HG03442 (cell line): ENCODE results near the gene GATA5.

ENCODE experiments used
- ATAC-seq: cut with Tn5 transposase; IDR thresholded peaks from one replicate; pipeline ENCODE4 v1.9.1; 2021; ENCODE audit warnings: mild to moderate bottlenecking, moderate library complexity; ENCODE audit not compliant: unreplicated experiment

The GATA5 gene, protein sequence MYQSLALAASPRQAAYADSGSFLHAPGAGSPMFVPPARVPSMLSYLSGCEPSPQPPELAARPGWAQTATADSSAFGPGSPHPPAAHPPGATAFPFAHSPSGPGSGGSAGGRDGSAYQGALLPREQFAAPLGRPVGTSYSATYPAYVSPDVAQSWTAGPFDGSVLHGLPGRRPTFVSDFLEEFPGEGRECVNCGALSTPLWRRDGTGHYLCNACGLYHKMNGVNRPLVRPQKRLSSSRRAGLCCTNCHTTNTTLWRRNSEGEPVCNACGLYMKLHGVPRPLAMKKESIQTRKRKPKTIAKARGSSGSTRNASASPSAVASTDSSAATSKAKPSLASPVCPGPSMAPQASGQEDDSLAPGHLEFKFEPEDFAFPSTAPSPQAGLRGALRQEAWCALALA

DNA sequence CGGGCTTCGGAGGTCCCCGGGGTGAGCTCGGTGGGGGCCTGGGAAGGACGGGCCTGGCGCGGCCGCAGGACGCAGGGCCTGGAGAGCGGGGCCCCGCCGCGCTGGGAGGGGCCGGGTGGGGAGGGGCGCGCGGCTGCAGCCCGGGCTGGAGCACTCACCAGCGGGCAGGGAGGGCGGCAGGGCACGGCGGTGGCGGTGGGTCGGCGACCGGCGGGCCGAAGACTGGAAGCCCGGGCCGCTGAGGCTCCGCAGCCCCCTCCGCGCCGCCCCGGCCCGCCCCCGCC, at the start of gene GATA5:
Gene GATA5 (minus strand): TSS at position 224 of the 284 bp plus-strand sequence. CDS start 474 bp downstream, outside the sequence.
- no peak for ATAC-seq

DNA sequence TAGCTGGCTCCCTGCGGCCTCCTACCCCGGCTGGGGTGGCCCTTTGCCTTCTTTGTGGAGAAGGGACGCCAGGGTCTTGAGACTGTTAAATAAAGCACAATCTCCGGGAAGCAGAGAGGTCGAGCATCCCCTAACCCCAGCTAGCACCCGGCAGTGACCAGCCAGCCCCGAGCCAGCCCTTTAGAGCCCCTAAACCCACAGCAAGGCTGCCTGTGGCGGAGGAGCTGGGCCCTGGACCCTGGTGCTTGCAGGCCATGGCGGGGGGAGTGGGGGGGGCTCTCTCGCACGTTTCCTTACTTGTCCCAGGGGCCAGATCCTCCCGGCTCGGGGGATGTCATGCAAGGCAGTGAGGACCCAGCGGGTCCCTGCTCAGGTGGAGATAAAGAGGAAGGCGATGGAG, 49.2 kb upstream of the GATA5 start:
- no peak for ATAC-seq

DNA sequence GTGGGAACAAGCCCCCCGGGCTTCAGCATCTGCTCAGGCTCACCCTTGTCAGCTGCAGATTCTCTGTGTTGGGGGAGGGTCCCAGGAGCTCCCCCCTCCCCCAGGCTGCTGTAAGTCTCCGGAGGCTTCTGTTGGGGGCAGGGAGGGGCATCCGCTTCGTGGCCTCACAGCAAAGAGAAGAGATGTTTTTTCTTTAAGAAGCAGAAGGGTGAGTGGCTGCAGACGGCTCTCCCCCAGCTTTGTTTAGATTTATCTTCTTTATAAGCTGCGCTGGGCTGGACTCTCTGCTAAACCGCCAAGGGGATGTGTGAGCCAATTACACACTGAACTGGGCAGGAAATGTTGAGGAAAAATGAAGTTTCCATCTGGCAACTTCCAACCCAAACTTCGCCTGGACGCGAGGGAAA, 48.7 kb upstream of the GATA5 start:
- no peak for ATAC-seq

DNA sequence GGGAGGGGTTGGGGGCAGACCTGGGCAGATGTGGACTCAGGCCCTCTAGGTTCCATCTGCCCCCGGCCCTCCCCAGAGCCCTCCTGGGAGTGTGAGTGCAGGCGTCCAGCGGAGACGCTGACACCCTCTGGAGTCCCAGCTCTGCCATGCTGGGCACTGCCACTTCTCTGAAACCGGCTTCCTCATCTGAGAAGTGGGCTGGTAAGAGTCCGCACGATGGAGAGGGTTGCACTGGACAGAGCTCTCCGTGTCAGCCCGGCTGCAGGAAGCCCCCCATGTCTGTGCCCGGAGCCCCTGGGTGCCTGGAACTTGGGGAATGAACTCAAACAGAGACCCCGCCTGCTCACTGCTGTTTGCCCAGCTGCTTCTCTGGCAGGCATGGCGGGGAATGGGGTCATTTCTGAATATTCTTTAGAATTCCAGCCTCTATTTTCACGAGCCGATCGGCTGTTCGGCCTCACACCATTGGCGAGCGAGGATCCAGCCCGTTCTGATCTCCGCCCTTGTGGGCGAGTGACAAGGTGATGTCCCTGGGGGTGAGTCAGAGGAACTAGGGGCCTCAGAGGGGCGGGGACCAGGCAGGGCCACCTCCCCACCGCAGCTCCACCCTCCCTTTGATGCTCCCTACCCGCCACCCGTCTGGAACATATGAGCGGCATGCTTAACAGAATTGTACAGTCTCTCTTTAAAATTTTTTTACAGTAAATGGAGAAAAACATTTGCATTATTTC, 47.8 kb upstream of the GATA5 start:
- ATAC-seq, result no peak

DNA sequence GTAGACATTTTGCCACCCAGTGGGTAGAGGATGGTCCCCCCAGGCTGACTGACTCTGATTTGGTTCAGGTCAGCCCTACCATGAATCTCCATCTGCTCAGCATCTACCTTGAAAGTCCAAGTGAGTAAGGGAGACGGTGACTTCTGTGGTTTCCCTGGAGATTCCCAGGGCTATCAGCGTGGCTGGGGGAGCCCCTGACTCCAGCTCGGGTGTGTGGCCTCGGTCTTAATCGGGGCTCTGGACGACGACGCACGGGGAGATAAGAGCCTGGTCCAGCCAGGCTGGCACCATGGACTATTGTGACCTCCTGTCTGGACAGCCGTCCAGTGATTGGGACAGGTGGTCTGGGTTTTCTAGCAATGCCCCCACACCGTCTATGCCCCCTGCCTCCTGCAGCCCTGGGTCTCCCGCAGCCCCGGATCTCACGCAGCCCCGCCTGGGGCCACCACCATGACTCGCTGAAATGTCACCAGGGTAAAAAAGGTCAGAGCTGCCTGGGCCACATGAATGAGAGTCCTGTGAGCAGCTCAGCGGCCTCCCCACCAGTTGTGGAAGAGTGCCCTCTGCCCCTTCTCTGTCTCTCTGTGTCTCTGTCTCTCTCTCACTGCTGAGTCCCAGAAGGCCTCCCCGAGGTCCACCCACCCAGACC, 47.1 kb upstream of the GATA5 start:
- no peak for ATAC-seq

DNA sequence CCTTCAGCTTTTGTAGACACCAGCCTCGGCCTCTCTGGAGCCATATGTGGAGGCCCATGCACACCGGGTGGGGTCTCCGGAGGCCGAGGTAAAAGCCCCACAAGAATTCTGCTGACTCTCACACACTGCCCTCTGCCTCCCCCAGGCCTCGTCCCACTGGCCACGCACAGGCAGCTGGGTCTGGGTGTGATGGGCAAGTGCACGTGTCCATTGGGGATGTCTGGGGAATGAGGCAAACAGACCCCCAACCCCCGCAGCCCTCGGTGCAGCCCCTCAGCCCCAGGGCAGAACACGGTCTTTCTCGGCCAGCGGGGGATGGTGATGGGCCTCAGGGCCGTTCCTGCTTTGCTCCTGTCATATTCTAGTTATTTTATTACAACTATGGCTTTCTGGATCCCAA, 44.0 kb upstream of the GATA5 start:
- ATAC-seq, result no peak

DNA sequence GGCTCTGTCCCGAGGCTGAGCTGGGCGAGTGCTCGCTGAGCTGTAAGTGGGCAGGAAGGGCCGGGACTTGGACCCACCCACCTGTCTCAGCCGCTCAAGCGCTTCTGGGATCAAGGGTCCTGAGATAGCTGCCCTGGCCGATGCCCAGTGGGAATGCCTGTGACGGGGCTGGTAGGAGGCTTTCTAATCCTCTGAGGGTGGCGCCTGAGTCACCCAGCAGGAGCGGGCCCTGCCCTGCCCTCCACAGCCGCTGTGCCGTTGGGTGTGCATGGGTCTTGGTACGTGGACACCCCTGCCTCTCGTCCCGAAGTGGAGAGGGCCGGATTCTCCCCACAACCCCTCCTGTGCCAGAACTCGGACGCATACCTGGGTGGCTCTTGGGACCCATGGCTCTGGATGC, 43.1 kb upstream of the GATA5 start:
- ATAC-seq, result no peak

DNA sequence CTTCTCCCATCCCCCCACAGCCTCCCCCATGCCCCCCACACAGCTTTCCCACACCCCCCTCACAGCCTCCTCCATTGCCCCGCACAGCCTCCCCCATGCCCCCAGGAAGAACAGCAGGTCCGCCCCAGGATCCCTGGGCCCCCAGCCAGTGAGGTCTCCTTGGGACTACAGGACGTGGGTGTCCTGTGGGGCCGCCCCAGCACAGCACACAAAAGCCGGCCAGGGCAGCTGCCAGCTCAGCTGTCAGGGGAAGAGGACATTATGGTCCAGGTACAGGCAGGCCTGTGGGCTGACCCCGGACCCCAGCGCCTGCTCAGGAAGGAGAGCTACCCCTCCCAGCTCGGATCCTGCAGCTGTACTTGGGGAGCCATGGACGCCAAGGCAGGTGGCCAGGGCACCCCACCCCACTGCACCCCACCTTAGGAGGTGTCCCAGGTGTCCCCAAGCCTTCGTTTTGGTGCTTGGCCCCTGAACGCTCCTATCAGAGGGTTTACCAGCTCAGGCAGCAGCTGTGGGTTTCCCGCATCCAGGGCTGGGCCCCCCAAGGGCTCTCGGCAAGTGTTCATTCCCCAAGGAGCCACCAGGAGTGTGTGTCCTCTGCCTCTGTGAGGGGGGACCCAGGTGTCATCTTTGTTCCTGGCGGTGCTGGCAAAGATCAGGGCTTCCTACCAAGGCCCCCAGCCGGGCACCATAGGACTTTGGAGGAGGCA, 42.3 kb upstream of the GATA5 start:
- no peak for ATAC-seq

DNA sequence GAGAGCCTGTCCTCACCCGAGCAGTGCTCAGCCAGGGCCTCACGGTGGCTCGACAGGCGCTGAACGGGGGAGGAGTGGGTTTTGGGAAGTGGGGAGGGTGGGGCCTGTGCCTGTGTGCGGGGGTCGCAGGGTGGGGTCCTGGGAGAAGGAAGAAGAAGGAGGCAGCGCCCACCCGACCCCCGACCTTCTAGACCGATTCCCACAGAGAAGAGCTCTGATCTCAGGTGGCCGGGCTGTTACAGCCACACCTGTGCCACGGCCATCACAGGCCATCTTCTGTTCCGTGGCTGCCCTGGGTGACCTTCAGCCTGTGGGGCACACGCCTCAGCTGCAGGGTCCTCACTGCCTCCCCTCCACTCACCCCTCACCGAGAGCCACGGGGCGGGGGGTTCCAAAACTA, 41.4 kb upstream of the GATA5 start:
- no peak for ATAC-seq

DNA sequence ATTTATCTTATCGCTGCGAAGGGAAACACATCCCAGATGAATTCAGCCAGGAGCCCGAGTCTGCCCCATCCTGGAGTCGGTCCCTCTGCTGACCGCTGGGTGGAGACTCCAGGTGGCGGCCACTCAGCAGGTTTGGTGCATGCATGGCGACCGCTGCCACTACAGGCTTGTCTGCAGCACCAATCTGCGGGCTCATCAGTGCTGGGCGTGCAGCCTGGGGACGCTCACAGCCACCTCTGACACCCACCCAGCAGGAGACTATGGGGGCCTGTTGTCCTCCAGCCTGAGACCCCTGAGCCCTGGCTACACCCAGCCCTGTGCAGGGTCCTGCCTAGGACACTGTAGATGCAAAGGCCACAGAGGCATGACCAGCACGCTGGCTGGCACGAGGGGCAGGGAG, 40.5 kb upstream of the GATA5 start:
- ATAC-seq, result no peak

DNA sequence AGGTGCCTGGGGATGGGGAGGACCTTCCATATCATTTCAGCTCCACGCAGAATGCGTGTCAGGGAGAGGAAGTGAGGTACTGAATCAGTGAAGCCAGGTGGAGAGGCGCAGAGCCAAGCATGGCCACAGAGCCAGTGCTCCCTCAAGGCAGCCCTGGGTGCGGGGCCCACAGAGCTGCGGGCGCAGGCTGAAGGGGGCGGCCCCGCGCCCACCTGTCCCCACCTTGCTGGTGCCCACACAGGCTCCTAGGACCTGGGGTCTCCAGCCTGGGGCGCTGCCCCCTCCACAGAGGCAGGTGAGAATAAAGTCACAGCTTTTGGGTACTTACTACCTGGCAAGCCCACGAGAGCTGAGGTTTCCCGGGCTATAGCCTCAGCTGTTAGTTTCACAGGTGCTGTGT, 40.0 kb upstream of the GATA5 start:
- no peak for ATAC-seq

DNA sequence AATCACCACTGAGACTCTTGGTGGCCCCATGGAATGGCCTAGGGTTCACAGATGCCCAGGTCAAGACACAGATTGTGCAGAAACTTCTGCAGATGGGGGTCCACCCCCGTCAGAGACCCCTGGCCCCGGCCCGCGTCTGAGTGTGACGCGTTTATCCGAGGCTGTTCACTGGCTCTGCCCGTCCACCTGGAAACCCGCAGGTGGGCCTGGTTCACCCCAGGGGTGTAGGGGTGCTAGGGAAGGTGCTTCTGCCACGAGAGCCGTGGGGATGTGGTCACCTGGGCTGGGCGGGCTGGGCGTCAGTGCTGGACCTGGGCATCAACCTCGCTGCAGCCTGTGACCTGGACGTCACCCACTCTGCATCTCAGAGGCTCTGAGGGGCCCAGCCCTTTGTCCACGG, 39.5 kb upstream of the GATA5 start:
- no peak for ATAC-seq

DNA sequence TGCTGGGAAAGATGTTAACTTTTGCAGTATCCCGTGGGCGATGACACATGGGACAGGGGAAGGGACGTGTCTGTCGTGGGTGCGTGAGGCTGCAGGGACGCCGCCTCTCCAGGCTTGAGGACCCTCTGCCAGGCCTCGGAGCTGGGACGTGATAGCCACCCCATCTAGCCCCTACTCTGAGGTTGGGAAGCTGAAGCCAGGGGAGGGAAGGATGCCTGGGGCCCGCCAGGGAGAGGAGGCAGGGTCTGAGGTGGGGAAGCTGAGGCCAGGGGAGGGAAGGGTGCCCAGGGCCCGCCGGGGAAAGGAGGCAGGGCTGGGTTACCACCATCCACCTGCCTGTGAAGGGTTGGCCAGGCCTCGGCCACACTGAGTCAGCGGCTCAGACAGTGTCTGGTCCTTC, 38.2 kb upstream of the GATA5 start:
- no peak for ATAC-seq

DNA sequence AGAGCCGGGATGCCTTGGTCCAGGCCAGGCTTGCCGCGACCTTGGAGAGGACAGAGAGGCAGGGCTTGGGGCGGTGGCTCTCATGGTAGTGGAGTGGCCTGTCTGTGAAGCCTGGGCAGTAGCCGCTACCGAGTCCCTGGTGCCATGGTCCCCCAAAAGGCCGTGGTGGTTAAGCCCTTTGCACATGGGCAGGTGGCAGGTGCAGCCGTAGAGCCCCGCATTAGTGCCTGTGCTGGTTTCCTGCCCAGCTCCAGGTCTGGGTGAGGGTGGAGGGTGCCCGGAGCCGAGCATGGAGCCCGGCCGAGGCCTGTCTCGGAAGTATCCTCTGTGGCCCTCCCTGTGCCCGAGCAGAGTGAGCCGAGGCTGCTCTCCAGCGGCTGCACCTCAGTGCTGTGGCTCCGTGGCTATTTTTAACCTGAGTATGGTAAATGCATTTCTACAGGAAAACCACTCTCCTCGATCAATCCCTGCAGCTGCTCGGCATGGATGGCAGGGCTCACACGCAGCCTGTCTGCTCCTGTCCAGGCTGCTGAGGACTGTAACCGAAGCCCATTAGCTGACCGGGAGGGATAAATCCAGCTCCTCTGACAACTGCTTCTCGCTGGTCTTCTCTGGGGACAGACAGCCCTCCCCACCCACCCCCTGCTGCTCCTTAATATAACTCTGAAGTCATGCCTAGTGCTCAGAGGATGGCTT, 36.3 kb upstream of the GATA5 start:
- ATAC-seq, result no peak

DNA sequence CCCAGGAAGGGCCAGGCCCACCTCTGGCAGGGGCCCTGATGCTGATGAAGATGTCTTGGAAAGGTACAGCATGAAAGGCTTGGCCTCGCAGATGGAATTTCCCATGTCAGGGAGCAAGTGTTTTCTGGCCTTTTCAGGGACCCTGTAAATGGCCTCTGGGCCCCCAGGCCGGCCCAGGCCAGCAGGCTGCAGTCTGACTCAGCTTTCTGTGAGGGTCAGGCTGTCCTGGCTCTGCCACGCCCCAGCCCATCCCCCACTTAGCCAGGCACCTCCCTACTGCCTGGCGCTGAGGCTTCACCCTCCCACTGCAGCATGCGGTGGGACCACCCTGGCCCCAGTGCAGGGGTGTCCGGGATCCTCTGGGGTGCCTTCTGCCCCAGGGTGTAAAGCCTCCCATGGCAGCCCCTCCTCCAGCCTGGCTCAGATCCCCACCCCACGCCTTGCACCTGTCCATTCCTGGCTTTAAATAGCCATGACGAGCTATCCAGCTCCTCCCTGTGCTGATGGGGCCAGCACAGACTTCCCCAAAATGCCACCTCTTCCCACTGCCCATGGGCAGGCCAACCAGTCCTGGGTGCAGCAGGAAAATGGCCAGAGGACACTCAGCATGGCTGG, 35.6 kb upstream of the GATA5 start:
- ATAC-seq, result no peak

DNA sequence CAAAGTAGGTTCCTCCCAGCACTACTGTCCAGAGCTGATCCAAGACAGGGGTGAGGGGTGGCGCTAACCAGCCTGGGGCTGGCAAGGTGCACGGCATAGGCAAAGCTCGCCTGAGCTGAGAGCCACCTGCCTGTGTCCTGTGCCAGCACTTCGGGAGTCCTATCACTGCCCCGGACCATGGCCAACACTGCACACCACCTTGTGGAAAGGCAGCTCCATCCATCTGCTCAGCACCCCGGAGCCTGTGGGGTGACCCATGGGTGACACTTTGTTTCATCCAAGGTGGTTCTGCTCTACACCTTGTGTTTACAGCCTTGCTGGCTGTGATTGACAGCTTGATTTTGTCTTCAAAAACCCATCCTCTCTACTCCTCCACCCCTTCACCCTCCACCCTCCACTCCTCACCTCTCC, 32.9 kb upstream of the GATA5 start:
- no peak for ATAC-seq

DNA sequence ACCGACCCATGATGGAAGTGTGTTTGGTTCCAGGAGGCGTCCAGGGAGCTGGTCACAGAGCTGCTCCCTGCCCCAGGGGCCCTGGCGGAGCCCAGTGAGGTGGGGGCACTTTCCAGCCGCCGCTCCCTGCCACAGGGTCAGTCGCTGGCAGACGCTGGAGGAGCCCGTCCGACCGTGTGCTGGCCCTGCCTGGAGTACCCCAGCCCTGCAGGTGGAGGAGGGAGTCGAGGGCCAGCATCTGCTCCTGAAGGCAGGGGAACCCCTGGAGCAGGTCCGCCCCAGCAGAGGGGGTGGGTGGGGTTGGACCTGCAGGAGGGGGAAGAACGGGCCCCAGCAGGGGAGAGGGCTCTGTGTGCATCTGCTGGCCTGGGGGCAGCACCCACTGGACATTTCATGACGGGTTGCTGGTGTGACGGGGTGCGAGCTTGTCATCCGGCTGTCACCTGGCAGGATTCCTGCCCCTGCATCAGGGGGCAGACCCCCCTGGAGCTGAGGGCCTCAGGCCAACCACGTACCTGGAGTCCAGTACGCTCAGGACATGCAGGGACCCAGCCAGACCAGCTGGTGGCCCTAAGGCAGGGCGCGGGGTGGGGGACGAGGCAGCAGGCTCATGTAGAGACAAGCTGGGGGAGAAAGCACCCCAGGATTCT, 32.3 kb upstream of the GATA5 start:
- ATAC-seq, result no peak

DNA sequence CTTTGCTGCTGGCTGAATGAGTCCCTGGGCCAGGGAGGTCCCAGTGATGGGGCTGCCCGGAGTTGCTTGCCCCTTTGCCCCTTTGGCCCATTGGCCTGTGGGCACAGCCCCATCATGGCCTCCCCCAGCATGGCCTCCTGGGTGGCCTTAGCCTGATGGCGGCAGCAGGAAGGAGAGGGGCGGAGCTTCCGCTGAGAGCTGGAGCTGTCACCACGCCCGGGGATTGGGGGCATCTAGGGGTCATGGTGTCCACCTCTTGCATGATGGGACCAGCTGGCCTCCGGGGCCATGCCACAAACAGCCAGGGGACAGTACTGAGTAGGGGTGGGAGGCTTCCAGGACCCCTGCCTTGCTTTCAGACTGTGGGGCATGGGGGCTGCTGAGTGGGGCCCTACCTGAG, 31.5 kb upstream of the GATA5 start:
- no peak for ATAC-seq

DNA sequence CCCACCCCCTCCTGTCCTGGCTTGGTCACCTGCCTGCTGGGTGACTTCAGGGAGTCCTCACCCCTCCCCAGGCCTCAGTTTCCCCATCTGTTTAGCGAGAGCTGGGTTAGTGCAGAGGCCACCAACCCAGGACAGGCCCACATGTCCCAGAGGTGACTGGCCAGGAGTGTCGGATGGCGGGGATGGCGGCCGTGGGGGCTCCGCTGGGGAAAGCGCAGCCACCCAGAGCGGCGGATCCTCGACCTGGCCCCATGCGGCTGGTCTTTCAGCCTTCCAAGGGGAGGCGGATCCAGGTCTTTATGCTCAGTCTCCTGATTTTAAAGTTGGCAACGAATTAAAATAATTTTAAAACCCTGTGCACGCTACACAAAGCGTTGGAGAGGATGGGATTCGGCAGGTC, 31.0 kb upstream of the GATA5 start:
- ATAC-seq, result no peak

DNA sequence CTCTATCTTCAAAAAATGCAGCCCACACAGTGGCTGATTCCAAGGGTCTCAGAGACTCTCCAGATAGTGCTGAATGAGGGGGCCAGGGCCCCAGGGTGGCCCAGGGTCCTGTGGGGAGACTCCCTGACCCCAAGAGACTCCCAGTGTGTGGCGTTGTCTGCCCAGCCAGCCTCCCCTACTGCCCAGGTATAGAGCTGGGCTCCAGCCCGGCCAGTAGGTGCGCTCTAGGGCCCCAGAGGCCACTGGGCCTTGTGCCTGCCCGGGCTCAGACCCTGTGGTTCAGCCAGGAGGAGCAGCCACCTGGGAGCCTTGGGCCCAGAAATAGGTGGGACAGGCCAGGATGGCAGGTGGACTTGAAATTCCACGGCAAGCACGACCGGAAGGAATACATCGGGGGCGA, 30.3 kb upstream of the GATA5 start:
- no peak for ATAC-seq
